Measurements from ENCODE around the gene ZSWIM8.

ZSWIM8 gene

DNA sequence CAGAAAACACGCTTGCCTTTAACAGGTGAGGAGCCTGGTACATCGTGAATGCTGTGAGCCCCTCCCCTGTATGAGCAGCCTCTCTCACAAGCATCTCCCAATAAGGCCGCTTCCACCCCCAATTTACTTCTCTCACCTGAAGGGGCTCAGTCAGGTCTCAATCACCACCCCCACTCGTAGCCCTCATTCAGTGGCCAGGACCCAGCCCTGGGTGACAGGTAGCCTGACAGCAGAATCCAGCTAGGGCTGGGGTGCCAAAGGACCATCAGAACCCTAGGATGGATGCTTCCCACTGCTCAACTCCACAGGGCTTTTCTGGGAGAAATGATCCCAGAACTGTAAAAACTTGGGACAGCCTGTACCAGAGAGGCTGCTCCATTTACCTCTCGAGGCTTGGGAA lies 32.4 kb downstream of the ZSWIM8 start:
- H3K9me3 Mint-ChIP-seq: no peaks in the 10 kb centered on the region
- H3K36me3 Mint-ChIP-seq (ENCODE audit: low read depth): peaks cover 13% of the 10 kb centered on the region
- no peak for DNase-seq
- TF ChIP-seq, protein P1, sequence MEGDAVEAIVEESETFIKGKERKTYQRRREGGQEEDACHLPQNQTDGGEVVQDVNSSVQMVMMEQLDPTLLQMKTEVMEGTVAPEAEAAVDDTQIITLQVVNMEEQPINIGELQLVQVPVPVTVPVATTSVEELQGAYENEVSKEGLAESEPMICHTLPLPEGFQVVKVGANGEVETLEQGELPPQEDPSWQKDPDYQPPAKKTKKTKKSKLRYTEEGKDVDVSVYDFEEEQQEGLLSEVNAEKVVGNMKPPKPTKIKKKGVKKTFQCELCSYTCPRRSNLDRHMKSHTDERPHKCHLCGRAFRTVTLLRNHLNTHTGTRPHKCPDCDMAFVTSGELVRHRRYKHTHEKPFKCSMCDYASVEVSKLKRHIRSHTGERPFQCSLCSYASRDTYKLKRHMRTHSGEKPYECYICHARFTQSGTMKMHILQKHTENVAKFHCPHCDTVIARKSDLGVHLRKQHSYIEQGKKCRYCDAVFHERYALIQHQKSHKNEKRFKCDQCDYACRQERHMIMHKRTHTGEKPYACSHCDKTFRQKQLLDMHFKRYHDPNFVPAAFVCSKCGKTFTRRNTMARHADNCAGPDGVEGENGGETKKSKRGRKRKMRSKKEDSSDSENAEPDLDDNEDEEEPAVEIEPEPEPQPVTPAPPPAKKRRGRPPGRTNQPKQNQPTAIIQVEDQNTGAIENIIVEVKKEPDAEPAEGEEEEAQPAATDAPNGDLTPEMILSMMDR (IDR thresholded peaks at IDR 0.05): no peak
- H3K27me3 Mint-ChIP-seq (ENCODE audit: low read depth, poor library complexity): no peaks in the 10 kb centered on the region
- H3K4me1 Mint-ChIP-seq: peaks cover 24% of the 10 kb centered on the region
- peak overlapping the region; percentile 48 for H3K27ac Mint-ChIP-seq
- H3K4me3 Mint-ChIP-seq: no peak overlapping the region

DNA sequence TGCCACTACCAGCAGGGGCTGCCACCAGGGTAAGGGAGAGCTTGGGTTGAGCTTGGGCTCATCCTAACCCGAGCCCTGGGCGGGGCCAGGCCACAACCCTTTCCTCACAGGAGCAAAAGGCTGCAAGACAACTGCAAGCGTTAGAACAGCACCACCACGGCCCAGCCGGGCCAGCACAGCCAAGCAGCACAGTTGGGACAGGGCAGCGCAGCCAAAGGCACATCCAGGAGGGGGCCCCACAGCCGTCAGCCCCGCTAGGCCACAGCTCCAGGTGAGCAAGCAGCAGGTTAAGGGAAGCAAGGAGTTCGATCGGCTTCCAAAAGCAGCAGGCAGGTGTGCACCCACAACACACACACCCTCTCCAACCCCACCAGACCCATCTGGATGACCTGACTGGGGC lies 33.0 kb downstream of the ZSWIM8 start:
- Mint-ChIP-seq H3K9me3 (no peaks in the 10 kb centered on the region), H3K27me3 (ENCODE audit: low read depth, poor library complexity) (peaks cover under 1% of the 10 kb centered on the region), H3K4me1 (peaks cover 21% of the 10 kb centered on the region), H3K4me3 (no peak overlapping the region), H3K27ac (no peak overlapping the region), H3K36me3 (ENCODE audit: low read depth) (peaks cover 13% of the 10 kb centered on the region)
- DNase-seq: no peak
- TF ChIP-seq, protein P1 (IDR thresholded peaks at IDR 0.05): no peak

DNA sequence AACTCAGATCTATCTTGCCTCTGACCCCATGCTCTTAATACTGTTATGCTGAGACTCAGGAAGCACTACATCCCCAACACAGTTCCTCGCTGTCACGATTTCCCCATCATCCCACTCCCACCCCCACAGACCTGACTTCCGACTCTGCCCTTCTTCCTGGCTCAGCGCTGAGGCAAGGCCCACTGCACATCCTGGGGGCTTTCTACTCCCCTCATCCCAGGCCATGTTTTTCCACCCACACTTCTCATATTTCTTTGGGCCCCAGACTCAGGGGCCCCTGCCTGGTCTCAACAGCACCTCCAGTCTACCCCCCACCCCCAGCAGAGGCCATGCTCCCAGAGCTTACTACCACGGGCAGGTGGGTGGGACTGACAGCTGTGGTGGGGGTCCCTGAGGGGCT lies 33.7 kb downstream of the ZSWIM8 start:
- peak overlapping the region; percentile 87 for H3K27ac Mint-ChIP-seq
- DNase-seq: no peak
- H3K4me3 Mint-ChIP-seq: no peak overlapping the region
- H3K36me3 Mint-ChIP-seq (ENCODE audit: low read depth): peaks cover 13% of the 10 kb centered on the region
- H3K4me1 Mint-ChIP-seq: peaks cover 21% of the 10 kb centered on the region
- TF ChIP-seq, protein P1 (IDR thresholded peaks at IDR 0.05): no peak
- peaks cover 3% of the 10 kb centered on the region for H3K27me3 Mint-ChIP-seq (ENCODE audit: low read depth, poor library complexity)
- H3K9me3 Mint-ChIP-seq: no peaks in the 10 kb centered on the region

DNA sequence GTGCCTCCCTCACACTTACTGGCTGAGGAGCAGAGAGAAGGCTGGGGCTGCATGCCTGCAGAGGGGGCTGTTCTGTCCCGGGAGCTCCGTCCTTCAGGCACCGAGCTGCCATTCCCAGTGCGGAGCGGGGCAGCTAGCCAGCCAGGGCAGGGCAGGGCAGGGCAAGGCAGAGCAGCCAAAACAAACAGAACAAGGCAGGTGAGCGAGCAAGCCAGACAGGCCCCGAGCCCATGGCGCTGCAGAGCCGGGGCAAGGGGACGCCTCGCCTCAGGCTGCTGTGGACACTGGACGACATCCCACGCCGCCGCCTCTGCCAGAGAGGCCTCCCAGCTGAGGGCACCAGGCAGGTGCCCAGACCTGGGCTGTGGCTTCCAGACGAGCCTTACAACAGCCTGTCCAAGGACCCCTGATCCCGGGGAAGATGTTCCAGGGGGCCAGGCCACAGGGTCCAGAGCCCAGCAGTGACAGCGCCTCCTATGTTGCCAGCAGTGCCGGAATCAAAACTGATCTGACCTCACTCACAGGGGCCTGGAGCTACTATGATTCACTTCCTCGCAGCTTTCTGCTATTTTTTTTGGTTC lies 34.2 kb downstream of the ZSWIM8 start:
- H3K4me3 Mint-ChIP-seq: no peak overlapping the region
- H3K9me3 Mint-ChIP-seq: no peaks in the 10 kb centered on the region
- peaks cover 3% of the 10 kb centered on the region for H3K27me3 Mint-ChIP-seq (ENCODE audit: low read depth, poor library complexity)
- peaks cover 13% of the 10 kb centered on the region for H3K36me3 Mint-ChIP-seq (ENCODE audit: low read depth)
- DNase-seq: peak; percentile 31
- H3K4me1 Mint-ChIP-seq: peaks cover 21% of the 10 kb centered on the region
- H3K27ac Mint-ChIP-seq: peak overlapping the region; percentile 31
- TF ChIP-seq, protein P1 (IDR thresholded peaks at IDR 0.05): no peak

DNA sequence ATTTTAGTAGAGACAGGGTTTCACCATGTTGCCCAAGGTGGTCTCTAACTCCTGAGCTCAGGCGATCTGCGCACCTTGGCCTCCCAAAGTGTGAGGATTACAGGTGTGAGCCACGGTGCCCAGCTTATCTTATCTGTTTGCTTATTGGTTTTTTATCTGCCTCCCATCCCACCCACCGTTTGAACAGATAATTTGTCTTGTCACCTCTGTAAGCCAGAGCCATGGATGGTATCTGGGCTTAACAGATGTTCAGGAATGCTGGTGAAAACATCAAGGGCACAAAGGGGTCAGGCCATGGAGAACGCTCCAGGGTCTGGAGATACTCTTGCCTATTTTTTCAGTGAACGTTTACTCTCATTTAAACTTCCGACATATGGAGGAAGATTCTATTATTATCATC lies 38.0 kb downstream of the ZSWIM8 start:
- DNase-seq: no peak
- no peaks in the 10 kb centered on the region for H3K9me3 Mint-ChIP-seq
- peaks cover 6% of the 10 kb centered on the region for H3K36me3 Mint-ChIP-seq (ENCODE audit: low read depth)
- peaks cover 22% of the 10 kb centered on the region for H3K4me1 Mint-ChIP-seq
- H3K27ac Mint-ChIP-seq: no peak overlapping the region
- peaks cover 3% of the 10 kb centered on the region for H3K27me3 Mint-ChIP-seq (ENCODE audit: low read depth, poor library complexity)
- H3K4me3 Mint-ChIP-seq: no peak overlapping the region
- TF ChIP-seq, protein P1 (IDR thresholded peaks at IDR 0.05): no peak

DNA sequence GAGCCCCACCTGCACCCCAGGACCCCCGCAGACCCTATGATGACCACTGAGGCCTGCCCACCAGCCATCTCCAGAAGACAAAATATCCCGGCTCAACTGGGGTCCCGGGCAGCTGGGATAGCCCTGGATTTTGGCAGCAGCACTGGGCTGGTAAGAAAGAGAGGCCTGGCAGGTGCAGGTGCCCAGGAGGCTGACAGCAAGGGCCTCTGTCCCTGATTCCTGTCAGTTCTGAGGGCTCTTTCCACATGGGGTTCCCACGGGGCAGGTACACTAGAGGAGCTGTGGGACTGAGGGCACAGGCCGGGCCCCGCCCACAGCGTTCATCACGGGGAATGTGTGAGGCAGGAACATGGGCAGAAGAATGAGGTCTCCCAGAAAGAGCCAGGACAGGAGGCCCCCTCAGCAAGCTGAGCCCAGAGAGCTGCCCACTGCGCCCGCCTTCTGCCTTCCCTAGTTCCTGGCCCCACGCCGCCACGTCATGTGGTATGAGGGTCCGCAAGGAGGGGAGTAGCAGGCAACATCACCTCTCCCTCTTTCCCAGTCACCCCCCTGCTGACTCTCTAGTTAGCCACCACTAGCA lies 38.8 kb downstream of the ZSWIM8 start:
- H3K4me3 Mint-ChIP-seq: no peak overlapping the region
- H3K36me3 Mint-ChIP-seq (ENCODE audit: low read depth): peaks cover 6% of the 10 kb centered on the region
- H3K27me3 Mint-ChIP-seq (ENCODE audit: low read depth, poor library complexity): peaks cover 3% of the 10 kb centered on the region
- peaks cover 14% of the 10 kb centered on the region for H3K4me1 Mint-ChIP-seq
- H3K27ac Mint-ChIP-seq: no peak overlapping the region
- TF ChIP-seq, protein P1 (IDR thresholded peaks at IDR 0.05): no peak
- no peaks in the 10 kb centered on the region for H3K9me3 Mint-ChIP-seq
- DNase-seq: no peak

All from nephron progenitor cell (in vitro differentiated cells).